NCI-H748 treated with DMSO at 0.1 percent for 48 hours (cell line): ENCODE data around the gene MYL3.
"Not testable (repeated sequence)": the region's sequence is repeated elsewhere in the genome, so short reads cannot be mapped to it uniquely, and the experiment has no call there.

Experiments used
- DNase-seq: peaks from one replicate; lab custom pipeline; 2025; lab: John Stamatoyannopoulos, UW

MYL3 gene

DNA sequence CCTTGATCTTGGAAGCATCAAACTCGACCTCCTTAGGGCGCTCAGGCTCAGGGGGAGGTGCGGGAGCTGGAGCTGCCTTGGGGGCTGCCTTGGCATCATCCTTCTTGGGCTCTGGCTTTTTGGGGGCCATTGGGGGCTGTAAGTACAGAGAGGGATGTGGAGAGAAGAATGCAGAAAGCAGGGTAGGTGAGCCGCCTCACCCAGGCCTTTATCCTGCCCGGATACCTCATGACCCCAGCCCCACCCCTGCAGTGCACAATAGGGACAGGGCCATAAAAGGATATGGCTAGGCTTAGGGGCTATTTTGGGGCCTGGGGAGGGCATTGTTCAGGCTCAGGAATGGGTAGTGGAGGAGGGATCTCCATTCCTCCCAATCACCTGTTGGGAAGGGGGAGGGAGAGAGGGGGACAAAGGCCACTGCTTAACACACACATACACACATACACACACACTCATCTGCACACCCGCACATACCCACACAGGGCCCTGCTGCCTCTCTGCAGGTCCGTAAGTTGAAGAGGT lies at the start of gene MYL3:
MYL3 (minus strand) TSS at position 184 of the 522 bp plus-strand sequence; CDS start at position 130, 54 bp downstream.
- DNase-seq: no peak

DNA sequence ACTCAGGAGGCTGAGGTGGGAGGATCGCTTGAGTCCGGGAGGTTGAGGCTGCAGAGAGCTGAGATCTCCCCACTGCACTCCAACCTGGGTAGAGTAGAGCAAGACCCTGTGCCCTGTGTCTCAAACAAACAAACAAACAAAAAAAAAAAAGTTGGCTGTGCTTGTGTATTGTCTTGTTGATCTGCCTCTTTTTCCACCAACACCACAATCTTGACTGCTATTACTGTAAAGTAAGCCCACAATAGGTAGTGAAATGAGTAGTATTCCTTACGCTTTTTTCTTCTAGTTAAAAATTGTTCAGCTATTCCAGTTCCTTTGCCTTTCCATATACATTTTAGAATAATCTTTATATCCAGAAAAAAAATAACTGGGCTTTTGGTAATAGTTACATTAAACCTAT lies 49.7 kb upstream of the MYL3 start:
- no peak for DNase-seq

DNA sequence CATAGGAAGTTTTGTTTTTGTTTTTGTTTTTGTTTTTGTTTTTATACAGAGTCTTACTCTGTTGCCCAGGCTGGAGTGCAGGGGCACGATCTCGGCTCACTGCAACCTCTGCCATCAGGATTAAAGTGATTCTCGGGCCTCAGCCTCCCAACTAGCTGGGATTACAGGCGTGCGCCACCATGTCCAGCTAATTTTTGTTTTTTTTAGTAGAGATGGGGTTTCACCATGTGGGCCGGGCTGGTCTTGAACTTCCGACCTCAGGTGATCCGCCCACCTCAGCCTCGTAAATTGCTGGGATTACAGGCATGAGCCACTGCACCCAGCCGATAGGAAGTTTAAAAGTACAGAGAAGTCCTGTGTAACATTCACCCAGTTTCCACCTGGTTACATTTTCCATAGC lies 47.7 kb upstream of the MYL3 start:
- not testable (repeated sequence) for DNase-seq

DNA sequence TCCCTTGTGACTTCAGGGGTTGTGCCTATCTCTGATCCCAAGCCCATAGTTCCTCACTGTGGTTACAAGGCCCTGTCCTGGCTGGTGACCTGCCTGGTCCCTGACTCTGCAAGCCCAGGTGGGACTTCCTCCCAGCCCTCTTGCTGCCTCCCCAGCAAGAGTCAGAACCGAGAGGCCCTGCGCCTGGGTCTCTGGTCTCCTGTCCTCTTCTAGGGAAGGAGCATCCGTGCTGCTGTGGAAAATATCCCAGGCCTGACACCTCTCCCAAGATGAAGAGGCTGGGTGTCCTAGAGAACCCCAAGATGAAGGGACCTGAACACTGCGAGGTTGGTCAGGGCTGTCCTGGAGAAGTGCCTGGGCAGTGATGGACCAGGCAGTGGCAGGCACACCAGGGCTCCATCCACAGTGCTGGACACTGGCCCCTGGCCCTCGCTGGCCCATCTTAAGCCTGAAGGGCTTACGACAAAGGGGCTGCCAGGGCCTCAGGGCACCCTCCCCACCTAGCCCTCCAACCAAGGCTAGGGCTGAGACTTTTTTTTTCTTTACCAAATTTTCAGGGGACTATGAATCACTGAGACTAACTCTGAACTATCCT lies 47.0 kb upstream of the MYL3 start:
- DNase-seq: no peak

DNA sequence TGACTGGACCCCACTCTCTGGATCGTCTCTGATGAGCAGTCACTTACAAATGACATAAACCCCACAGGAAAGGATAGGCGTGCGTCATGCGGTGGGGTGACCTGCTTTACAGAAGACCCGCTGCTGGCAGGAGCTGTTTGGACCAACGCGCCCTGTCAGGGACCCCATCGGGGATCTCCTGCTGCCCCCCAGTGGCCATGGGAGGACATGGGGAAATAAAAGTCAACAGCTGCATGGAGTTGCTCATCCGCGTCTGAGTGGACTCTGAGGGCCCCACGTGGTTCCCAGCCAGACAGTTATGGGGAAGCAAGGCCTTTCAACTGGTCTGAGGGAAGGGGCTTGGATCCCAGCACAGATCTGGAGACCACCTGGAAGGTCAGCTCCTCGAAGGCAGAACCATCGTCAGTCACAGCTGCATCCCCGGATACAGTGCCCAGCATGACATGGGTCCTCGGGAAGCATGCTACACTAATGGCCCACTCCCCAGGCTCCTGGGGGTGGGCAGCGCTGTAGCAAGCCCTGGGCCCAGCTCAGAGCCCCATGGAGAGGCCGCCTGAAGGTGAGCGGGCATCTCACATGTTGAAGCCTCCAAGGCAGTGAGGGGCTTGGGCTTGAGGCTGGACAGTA lies 46.4 kb upstream of the MYL3 start:
- DNase-seq: no peak

DNA sequence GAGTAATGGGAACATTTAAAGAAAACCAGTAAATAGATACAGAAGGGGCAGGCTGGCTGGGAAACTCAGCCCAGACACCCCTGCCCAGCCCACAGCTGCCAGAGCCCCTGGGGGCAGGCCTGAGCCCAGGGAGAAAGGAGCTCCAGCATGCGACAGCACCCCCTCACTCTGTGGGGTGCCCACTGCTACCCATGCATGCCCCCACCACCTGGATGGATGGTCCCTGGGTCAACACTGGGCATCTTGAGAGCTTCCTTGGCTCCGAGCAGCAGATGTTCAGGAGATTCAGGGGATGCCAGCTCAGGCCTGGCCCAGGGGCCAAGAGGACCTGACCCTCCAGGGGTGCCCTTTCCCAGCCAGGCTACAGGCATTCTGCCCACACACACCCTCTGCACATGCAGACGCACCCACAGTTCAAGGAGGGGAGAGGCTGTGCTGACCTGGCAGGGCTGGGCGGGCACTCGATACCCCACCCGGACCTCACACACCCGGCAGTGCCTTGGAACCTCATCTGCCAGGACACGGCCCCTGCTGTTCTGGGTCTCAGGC lies 45.8 kb upstream of the MYL3 start:
- DNase-seq: no peak

DNA sequence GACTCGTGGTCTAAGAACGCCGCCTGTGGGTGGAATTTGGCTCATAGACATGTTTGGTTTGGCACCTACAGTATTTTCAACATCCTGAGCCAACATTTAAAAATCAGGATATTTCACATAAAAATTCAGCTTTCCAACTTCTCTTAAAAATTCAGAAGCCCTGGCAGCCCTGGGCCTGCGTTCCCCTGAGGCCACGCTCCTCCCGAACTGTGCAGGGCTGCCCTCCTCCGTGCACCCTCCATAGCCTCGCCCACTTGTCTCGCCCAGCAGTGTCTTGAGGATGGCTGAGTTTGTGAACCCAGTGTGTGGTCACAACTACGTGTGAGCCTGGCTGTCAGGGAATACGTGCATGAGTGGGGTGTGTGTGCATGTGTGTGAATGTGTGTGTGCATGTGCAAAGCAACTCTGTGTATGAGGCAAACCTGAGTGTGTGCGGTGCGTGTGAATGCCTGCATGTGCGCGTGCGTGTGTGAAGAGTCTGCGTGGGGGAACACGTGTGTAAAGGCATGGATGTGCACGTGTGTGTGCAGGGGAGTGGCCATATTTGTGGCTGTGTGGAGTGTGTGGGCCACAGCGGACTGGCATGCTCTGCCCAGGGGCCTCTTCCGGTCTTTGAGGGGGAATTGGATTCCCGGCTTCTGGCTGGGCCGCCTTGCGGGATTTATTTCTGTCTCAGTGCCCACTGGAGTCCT lies 45.2 kb upstream of the MYL3 start:
- DNase-seq: no peak

DNA sequence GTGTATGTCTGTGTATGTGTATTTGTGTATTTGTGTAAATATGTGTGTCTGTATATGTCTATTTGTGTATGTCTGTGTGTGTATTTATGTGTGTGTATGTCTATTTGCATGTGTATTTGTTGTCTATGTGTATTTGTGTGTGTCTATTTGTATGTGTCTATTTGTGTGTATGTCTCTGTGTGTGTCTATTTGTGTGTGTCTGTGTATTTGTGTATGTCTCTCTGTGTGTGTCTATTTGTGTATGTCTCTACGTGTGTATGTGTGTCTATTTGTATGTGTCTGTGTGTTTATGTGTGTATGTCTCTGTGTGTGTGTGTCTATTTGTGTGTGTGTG lies 44.7 kb upstream of the MYL3 start:
- DNase-seq: no peak

DNA sequence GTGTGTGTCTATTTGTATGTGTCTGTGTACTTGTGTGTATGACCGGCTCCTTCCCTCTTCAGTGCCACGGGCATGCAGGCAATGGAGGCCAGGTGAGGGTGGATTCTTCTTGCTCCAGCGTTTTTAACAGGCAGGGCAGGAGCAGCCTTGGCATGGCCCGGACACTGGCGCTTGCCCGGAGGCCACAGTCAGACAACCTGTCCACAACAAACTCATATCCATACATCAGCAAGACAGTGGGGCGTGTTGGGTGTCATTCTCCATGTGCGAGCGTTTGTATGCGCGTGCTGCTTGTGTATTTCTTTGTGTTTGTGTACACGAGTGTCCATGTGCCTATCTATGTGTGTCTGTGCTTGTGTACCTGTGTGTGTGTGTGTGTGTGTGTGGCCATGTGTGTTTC lies 44.0 kb upstream of the MYL3 start:
- no peak for DNase-seq

DNA sequence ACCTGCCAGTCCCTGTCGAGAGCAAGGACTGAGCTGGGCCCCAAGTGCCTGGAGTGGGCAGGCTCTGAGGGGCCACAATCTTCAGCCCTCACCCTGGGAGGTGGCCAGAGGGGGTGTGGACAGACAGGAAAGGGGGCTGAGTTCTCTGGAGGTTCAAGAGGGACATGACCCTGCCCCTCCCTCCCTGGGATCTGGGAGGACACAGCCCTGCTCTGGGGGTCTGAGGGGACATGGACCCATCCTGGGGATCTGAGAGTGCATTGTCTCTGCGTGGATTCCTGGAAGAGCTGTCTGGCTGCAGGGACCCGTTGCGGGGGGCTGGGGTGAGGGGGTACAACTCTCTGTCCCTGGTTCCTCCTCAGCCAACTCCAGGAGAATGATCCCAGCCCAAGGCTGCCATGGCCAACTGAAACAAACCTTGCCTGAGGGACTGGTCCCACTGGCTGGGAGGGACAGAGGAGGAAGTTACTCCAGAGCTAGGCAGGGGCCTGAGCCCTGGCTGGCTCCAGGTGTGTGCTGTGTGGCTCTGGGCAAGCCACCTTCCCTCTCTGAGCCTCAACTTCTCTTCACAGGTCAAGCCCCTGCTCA lies 43.3 kb upstream of the MYL3 start:
- DNase-seq: no peak

DNA sequence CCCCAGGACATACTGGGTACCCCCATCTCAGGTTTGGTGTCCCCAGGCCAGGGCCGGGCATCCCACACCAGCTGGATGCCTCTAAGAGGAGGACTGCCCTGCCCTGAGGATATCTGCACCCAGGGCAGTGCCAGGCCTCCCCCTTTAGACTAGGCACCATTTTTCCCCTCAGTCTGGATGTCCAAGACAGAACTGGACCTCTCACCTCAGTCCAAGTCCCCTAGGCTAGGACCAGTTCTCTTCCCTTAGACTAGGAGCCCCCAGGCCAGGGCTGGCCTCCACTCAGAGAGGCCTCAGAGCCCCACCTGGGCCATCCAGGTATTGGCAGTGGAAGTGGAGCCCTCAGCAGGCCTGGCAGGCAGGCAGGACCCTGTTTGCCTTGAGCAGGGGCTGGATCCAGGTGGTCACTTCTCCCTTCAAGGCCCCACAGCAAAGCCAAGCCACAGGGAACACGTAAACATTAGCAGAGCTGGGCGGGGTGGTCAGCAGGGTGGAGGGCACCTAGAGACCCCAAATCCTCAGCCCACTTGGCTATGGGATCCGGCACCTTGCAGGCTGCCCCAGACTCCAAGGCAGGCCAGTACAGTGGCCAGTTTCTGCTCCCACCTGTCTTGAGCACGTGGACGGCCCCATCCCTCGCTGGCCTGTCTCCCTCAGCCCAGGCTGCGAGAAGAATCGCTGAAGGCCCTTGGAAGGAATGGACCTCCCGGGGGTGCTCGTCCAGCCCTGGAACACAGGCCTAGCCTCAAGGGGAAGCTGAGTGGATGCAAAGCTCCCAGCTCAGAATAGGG lies 42.6 kb upstream of the MYL3 start:
- DNase-seq: no peak

DNA sequence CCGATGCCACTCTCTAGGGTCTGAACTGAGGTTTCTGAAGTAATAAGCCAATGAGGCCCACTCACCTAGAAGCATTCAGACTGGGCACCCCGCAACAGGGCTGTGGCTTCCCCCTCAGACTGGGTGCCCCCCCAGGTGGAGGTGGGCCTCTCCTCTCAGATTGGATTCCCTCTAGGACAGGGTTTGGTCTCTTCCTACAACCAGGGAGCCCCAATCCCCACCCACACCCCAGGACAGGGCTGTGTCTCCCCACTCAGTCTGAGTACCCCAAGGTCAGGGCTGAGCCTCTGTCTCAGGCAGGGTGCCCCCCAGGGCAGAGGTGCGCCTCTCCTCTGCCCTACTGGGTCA lies 41.9 kb upstream of the MYL3 start:
- DNase-seq: no peak

DNA sequence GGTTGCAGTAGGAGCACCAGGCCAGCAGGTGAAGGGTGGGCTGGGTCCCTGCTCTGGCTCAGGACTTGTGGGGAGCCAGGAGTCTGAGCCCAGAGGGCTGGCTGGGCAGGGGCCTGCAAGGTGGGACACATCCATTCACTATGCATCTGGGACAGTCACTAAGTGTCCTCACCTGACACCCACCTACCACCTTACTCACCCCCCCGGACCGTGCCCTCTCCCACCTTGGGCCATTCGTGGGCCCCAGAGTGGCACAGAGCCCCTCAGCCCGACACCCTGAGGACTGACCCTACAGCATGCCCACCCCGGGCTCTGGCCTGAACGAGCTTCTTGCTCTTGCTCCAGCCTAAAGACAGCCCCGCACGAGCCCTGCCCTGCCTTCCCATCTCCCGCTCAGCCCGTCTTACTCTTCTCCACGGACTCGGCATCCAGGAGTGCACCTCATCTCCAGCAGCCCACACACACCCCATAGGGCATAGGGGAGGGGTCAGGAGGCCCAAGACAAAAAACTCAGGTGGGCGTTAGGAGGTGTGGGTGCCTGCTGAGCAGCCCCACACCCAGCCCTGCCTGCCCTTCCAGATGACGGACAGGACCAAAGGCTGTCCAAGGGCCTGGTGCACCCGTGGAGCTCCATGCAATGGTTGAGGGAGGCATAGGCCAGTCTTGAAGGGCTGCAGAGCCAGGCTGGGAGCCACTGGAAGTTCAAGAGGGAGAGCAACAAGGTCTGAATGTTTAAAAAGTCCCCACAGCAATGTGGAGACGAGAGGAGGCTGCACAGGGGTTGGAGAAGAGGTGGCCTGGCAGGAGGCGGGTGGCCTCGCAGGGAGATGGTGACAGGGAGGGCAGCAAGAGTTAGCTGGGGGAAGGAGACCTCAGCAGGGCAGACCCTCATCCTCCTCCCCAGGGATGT lies 41.3 kb upstream of the MYL3 start:
- no peak for DNase-seq

DNA sequence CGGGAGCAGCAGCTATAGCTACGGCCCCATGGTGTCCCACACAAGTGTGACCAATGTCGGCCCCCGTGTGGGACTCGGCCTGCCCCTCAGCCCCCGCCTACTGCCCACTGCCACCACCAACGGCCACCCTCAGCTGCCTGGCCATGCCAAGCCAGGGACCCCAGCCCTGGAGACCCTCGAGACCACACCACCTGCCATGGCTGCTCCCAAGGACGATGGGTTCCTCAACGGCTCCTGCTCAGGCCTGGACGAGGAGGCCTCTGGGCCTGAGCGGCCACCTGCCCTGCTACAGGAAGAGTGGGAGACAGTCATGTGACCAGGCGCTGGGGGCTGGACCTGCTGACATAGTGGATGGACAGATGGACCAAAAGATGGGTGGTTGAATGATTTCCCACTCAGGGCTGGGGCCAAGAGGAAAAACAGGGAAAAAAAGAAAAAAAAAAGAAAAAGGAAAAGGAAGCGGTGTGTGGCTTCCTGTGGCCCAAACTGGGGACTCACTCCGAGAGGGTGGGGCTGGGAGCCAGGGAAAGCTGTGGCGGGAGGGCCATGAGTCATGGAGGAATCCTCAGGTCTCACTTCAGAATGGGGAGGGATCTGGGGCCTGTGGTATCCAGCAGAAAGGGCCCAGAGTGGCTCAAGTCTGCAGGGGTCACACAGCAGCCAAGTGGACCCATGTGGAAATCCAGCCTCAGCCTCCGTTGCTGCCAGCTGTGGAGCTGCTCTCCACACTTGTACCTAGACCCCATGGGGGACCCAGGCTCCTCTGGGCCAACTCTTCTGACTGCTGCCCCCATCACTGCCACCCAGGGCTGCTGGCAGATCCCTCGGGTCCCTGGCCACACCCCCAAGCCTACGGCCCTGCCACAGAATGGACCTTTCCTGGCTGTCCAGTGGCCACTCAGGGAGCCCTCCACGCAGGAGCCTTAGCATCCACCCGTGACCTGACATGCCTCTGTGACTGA lies 40.4 kb upstream of the MYL3 start:
- no peak for DNase-seq

DNA sequence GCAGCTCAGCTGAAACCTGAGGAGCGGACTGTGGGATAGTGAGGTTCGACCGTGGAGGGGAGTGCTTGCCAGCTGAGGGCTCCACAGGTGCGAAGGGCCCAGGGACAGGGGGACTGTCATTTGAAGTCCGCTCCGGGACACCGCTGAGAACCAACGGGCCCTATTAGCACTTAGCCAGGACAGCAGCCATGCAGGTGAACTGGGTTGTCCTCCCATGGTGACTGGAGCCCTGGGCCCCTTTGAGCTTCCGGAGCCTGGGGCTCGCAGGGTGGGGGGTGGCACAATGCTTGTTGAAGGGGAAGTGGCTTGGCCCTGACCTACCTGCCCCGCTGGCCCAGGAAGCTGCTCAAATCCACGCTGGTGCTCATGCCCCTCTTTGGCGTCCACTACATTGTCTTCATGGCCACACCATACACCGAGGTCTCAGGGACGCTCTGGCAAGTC lies 39.0 kb upstream of the MYL3 start:
- no peak for DNase-seq

DNA sequence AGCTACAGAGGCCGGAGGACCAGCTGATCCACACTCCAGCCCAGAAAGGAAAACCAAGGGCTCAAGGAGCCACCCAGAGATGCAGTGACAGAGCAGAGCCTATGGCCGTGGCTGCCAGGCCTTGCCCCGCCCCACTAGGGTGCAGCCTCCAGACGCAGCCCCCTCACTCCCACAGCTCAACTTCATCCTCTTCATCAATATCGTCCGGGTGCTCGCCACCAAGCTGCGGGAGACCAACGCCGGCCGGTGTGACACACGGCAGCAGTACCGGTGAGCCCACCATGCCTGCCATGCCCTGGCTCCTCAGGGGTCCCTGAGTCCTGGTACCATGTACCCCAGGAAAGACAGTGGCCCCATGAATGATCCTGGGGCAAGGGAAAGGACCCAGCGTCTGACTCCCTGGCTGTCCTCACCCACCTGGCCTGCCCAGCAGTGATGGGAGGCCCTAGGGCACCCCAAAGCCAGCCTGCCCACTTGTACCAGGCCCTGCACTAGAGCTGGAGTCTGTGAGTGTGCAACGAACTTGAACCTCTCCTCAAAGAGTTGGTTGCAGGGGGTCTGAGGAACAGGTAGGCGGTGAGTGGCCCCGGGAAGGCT lies 38.4 kb upstream of the MYL3 start:
- no peak for DNase-seq

DNA sequence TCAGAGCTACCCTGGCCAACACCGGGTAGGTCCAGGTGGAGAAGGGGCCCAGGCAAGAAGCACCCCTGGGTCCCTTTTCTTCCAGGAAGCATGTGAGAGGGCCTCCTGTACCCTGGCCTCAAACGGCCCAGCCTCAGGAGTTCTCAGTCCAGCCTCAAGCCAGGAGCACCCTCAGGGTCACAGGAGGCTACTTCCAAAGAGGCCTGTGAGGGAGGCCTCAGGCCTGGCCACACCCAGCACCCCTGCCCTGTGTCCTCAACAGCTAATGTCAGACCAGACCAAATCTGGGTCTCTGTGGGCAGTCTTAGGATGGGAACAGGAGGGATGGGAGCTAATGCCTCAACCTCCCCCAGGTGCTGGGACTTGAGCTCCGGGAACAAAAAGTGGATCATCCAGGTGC lies 37.8 kb upstream of the MYL3 start:
- DNase-seq: no peak

DNA sequence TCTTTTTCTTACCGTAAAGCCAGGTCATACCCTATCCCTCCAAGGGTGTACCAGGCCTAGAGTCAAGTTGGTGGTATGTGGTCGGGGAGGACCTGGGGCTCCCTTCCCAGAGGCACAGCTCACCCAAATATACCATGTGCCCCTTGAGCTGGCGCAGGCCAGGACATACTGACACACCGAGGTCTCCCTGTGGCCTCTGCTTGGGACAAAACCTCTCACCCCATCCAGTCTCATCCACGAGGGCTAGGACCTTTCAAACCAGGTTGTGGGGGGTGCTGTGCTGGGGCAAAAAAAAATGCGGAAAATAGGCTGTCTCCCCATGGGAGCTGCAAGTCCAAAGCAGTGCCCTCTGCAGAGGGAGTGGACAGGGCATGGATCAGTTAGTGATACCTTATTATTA lies 37.1 kb upstream of the MYL3 start:
- no peak for DNase-seq

DNA sequence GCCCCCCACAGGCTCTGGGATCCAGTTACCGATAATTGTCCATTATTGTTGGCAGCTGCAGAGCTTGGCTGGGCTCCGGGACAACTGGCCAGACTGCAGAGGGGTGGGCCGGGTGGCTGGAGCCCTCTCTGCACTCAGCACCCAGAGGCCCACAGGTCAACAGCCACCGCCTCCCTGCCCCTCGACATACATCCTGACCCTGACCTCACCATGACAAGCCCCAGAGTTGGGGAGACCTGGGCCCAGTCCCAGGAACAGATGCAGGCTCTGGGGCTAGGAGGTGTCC lies 36.7 kb upstream of the MYL3 start:
- peak; percentile 17 for DNase-seq
